Cardiac septum (tissue), 1 donor: ENCODE data around the gene LAMB4. TPM values are rescaled to one million over a fixed set of nuclear protein-coding genes. Genes with fewer than 3 reads are reported as not detected.

Experiments used
- DNase-seq: peaks from one replicate; pipeline ENCODE4 v3.0.0-alpha.2; 2020; ENCODE audit warnings: low spot score
- intact Hi-C: fragments of 100-400 bp; cut with DNase I; formaldehyde crosslinking; loops from one replicate; pipeline ENCODE4 v1.14.0; 2022
- total RNA-seq: library from RNA; stranded (reverse); fragmentation: NEBNext Ultra II Directional; extraction: Animal tissue kit (Norgen Biotek cat#: 25700); gene quantifications from one replicate; pipeline ENCODE4 v1.2.1, GENCODE V29; 2021
- donor health status: DM: no; HTN: no; CAD: no.

The LAMB4 gene
- total RNA-seq, 1 donor from 2014 or later: 0.05 TPM

- intact Hi-C loops: no loop called here
- no peak for DNase-seq
These were observed 39.2 kb downstream of the LAMB4 start for GRCh38 chr7:108090791-108091460.

- intact Hi-C loops: no loop called here
- DNase-seq: no peak
These were observed 40.8 kb downstream of the LAMB4 start for GRCh38 chr7:108089381-108089780.

- no peak for DNase-seq
- intact Hi-C loops: no loop called here
These were observed 41.4 kb downstream of the LAMB4 start for GRCh38 chr7:108088729-108089128.

GRCh38 chr7:108087778-108088177 is 42.4 kb downstream of the LAMB4 start:
- no peak for DNase-seq
- intact Hi-C loops: no loop called here

- intact Hi-C loops: no loop called here
- DNase-seq: no peak
These were observed 43.2 kb downstream of the LAMB4 start for GRCh38 chr7:108086962-108087361.

GRCh38 chr7:108086546-108086945 is 43.6 kb downstream of the LAMB4 start:
- intact Hi-C loops: no loop called here
- DNase-seq: no peak

- intact Hi-C loops: no loop called here
These were observed 46.2 kb downstream of the LAMB4 start for GRCh38 chr7:108083980-108084379.

GRCh38 chr7:108079648-108080591 is 50.2 kb downstream of the LAMB4 start:
- DNase-seq: no peak
- intact Hi-C loops: no loop called here

More at GRCh38 chr7:108083980-108084379, 46.2 kb downstream of the LAMB4 start:
- DNase-seq: no peak

GRCh38 chr7:108079276-108079647 is 50.9 kb downstream of the LAMB4 start:
- intact Hi-C loops: no loop called here
- no peak for DNase-seq

GRCh38 chr7:108078691-108079090 is 51.5 kb downstream of the LAMB4 start:
- intact Hi-C loops: no loop called here
- no peak for DNase-seq

GRCh38 chr7:108078211-108078673 is 51.9 kb downstream of the LAMB4 start:
- no peak for DNase-seq
- intact Hi-C loops: no loop called here

GRCh38 chr7:108077709-108078108 is 52.5 kb downstream of the LAMB4 start:
- intact Hi-C loops: no loop called here
- no peak for DNase-seq

GRCh38 chr7:108076156-108076555 is 54.0 kb downstream of the LAMB4 start:
- intact Hi-C loops: no loop called here
- no peak for DNase-seq

GRCh38 chr7:108073305-108074070 is 56.7 kb downstream of the LAMB4 start:
- DNase-seq: no peak
- intact Hi-C loops: no loop called here

- DNase-seq: no peak
- intact Hi-C loops: no loop called here
These were observed 57.4 kb downstream of the LAMB4 start for GRCh38 chr7:108072739-108073138.

- intact Hi-C loops: no loop called here
- no peak for DNase-seq
These were observed 58.0 kb downstream of the LAMB4 start for GRCh38 chr7:108072116-108072515.

- intact Hi-C loops: no loop called here
These were observed 58.6 kb downstream of the LAMB4 start for GRCh38 chr7:108071551-108071950.

GRCh38 chr7:108069646-108070045 is 60.5 kb downstream of the LAMB4 start:
- DNase-seq: no peak
- intact Hi-C loops: no loop called here

More at GRCh38 chr7:108071551-108071950, 58.6 kb downstream of the LAMB4 start:
- DNase-seq: no peak

GRCh38 chr7:108067844-108068243 is 62.3 kb downstream of the LAMB4 start:
- intact Hi-C loops: no loop called here
- no peak for DNase-seq

GRCh38 chr7:108066486-108066885 is 63.7 kb downstream of the LAMB4 start:
- no peak for DNase-seq
- intact Hi-C loops: no loop called here
